K562 (cell line): Measurements from ENCODE around the gene HYAL1. TPM values are rescaled to one million over a fixed set of nuclear protein-coding genes. Genes with fewer than 3 reads are reported as not detected.

Experiments
- ATAC-seq: fragments of 200-7000 bp; cut with Tn5 transposase; 3 replicates; pipeline ENCODE4 v1.9.1; 2020; ENCODE audit warnings: moderate library complexity
- BruUV-seq: library from RNA; stranded (reverse); fragments of 400-500 nt; replicated peaks from 2 replicates; lab custom pipeline; 2021; lab: Mats Ljungman, UMichigan
- CTCF ChIA-PET: fragments of 300-600 bp; formaldehyde crosslinking; extraction: SDS; loops from one replicate; lab custom pipeline; 2021; ENCODE audit warnings: low intra/inter-chr PET ratio; lab: Yijun Ruan, JAX
- POLR2A ChIA-PET: fragments of 300-600, 350-650 bp; sonication (Branson Sonifier 250); formaldehyde crosslinking; extraction: SDS; loops from one replicate; lab custom pipeline; 2021; ENCODE audit warnings: antibody characterized with exemption, inconsistent platforms; lab: Yijun Ruan, JAX
- DNase-seq, 4 experiments: peaks; one replicate each; pipeline versions ENCODE4 v3.0.0 to v3.0.0-alpha.2; 2011 to 2018; ENCODE audit warnings: low spot score in 3 of 4, mixed read lengths in 3 of 4; ENCODE audit errors: extremely low read depth in 1 of 4
- FAIRE-seq: peaks from 2 replicates; lab custom pipeline; 2011; peaks lifted over from hg19 to GRCh38; lab: Jason Lieb, UNC
- H2AFZ ChIP-seq: 2 replicates; pipeline ENCODE4 v1.6.0; 2011; ENCODE audit warnings: low read depth, low read length, control low read depth, inconsistent platforms
- H3K27ac ChIP-seq: fragments of 200-600 bp; 3 replicates; pipeline ENCODE4 v1.8.0; 2011; ENCODE audit warnings: low read depth, mild to moderate bottlenecking, control low read depth, inconsistent platforms, low read length, moderate library complexity, mixed read lengths; ENCODE audit errors: extremely low read depth
- H3K27me3 ChIP-seq, 2 experiments: fragments of 300-600 bp in 1 of 2; 2 replicates in 1 of 2; 3 replicates in 1 of 2; pipeline versions ENCODE4 v1.6.0 to v1.8.0; 2011; ENCODE audit warnings: inconsistent platforms in 2 of 2, low read length in 2 of 2, mild to moderate bottlenecking in 1 of 2, mixed read lengths in 1 of 2, moderate library complexity in 1 of 2; ENCODE audit not compliant: control insufficient read depth in 2 of 2, insufficient read depth in 2 of 2
- H3K36me3 ChIP-seq: fragments of 300-600 bp; 3 replicates; pipeline ENCODE4 v1.8.0; 2011; ENCODE audit warnings: mild to moderate bottlenecking, low read length, inconsistent platforms; ENCODE audit not compliant: control insufficient read depth, insufficient read depth
- H3K4me1 ChIP-seq, 2 experiments: fragments of 200-600 bp in 1 of 2; replicated peaks in 1 of 2; 2 replicates in 1 of 2; 3 replicates in 1 of 2; pipeline versions ENCODE4 v1.5.1 to v1.8.0; 2011; ENCODE audit warnings: inconsistent platforms in 2 of 2, low read length in 2 of 2, mild to moderate bottlenecking in 1 of 2, mixed read lengths in 1 of 2, moderate library complexity in 1 of 2; ENCODE audit not compliant: control insufficient read depth in 2 of 2, insufficient read depth in 2 of 2
- H3K4me2 ChIP-seq: 2 replicates; pipeline ENCODE4 v1.6.1; 2011; ENCODE audit warnings: low read length, control low read depth, inconsistent platforms, mixed read lengths; ENCODE audit not compliant: insufficient read depth
- H3K4me3 ChIP-seq: fragments of 200-600 bp; sonication (generic), shearing (Covaris generic); 2 replicates; pipeline ENCODE4 v1.5.1; 2016; ENCODE audit warnings: control low read depth, inconsistent platforms
- H3K79me2 ChIP-seq: fragments of 200-600 bp; 3 replicates; pipeline ENCODE4 v1.8.0; 2011; ENCODE audit warnings: low read length, inconsistent platforms; ENCODE audit not compliant: control insufficient read depth, insufficient read depth
- H3K9ac ChIP-seq, 2 experiments: 2 replicates each; pipeline versions ENCODE4 v1.6.0 to v1.6.1; 2011; ENCODE audit warnings: low read depth in 2 of 2, low read length in 2 of 2, control low read depth in 1 of 2, inconsistent platforms in 1 of 2, mild to moderate bottlenecking in 1 of 2, mixed read lengths in 1 of 2; ENCODE audit not compliant: insufficient read depth in 1 of 2
- H3K9me1 ChIP-seq: one replicate; pipeline ENCODE4 v1.6.0; 2011; ENCODE audit warnings: inconsistent platforms, mild to moderate bottlenecking, low read length, moderate library complexity; ENCODE audit not compliant: control insufficient read depth, insufficient read depth
- H3K9me3 ChIP-seq: replicated peaks from 2 replicates; pipeline ENCODE4 v1.5.1; 2011; ENCODE audit warnings: low read depth, low read length, inconsistent platforms; ENCODE audit not compliant: control insufficient read depth, insufficient read depth
- H4K20me1 ChIP-seq: replicated peaks from 2 replicates; pipeline ENCODE4 v1.6.1; 2011; ENCODE audit warnings: low read length, inconsistent platforms, mixed read lengths; ENCODE audit not compliant: control insufficient read depth, insufficient read depth
- ATF4 ChIP-seq: fragments of 450-650 bp; formaldehyde crosslinking; IDR thresholded peaks from 2 replicates; pipeline ENCODE4 v1.4.0; 2022; ENCODE audit warnings: mild to moderate bottlenecking, moderate library complexity
- CC2D1A ChIP-seq: fragments of 450-650 bp; IDR thresholded peaks from 2 replicates; pipeline ENCODE4 v1.6.1; 2017; ENCODE audit warnings: mild to moderate bottlenecking
- FIP1L1 ChIP-seq: fragments of 200-400 bp; formaldehyde crosslinking; IDR thresholded peaks from 2 replicates; pipeline ENCODE4 v1.6.1; 2018; ENCODE audit warnings: mild to moderate bottlenecking, low read depth, low read length; ENCODE audit not compliant: poor library complexity, severe bottlenecking
- FOXK2 ChIP-seq, 2 experiments: fragments of 450-650 bp; IDR thresholded peaks in 1 of 2; conservative IDR thresholded peaks in 1 of 2; 2 replicates each; pipeline ENCODE4 v1.6.1; 2016; ENCODE audit warnings: low read depth in 2 of 2, mild to moderate bottlenecking in 1 of 2
- IRF2 ChIP-seq: sonication (generic); formaldehyde crosslinking; IDR thresholded peaks from 2 replicates; pipeline ENCODE4 v1.8.1; 2022; ENCODE audit warnings: mild to moderate bottlenecking, missing genetic modification reagents
- MXI1 ChIP-seq: IDR thresholded peaks from 2 replicates; pipeline ENCODE4 v1.6.1; 2011; ENCODE audit warnings: low read depth, mild to moderate bottlenecking, improper control_type of control experiment, low read length
- MYNN ChIP-seq, 2 experiments: sonication (generic); formaldehyde crosslinking in 1 of 2; IDR thresholded peaks; 2 replicates each; pipeline versions ENCODE4 v1.5.0 to v1.6.1; 2016 to 2020; ENCODE audit warnings: antibody characterized with exemption in 1 of 2, missing genetic modification reagents in 1 of 2
- PHB2 ChIP-seq: fragments of 450-650 bp; IDR thresholded peaks from 2 replicates; pipeline ENCODE4 v1.6.1; 2017; ENCODE audit warnings: low read depth
- RFX1 ChIP-seq: fragments of 450-650 bp; IDR thresholded peaks from 2 replicates; pipeline ENCODE4 v1.6.1; 2016; ENCODE audit warnings: mild to moderate bottlenecking, moderate library complexity
- SIN3B ChIP-seq: fragments of 450-650 bp; IDR thresholded peaks from 2 replicates; pipeline ENCODE4 v1.6.1; 2017; ENCODE audit warnings: low read depth, mild to moderate bottlenecking, moderate library complexity
- SRSF1 ChIP-seq: fragments of 200-400 bp; formaldehyde crosslinking; IDR thresholded peaks from 2 replicates; pipeline ENCODE4 v1.6.1; 2017; ENCODE audit warnings: mild to moderate bottlenecking, low read depth, low read length, moderate library complexity
- TFAM ChIP-seq: fragments of 250-450 bp; sonication (Bioruptor Pico); conservative IDR thresholded peaks from 2 replicates; pipeline ENCODE4 v1.5.0; 2021; ENCODE audit warnings: mild to moderate bottlenecking, moderate library complexity
- ZBTB49 ChIP-seq: sonication (generic); formaldehyde crosslinking; IDR thresholded peaks from 2 replicates; pipeline ENCODE4 v1.8.0; 2022; ENCODE audit warnings: missing genetic modification reagents, mild to moderate bottlenecking, borderline replicate concordance
- ZNF280B ChIP-seq: fragments of 250-450 bp; sonication (Bioruptor Pico); IDR thresholded peaks from 2 replicates; pipeline ENCODE4 v1.5.1; 2021; ENCODE audit warnings: mild to moderate bottlenecking
- ZNF282 ChIP-seq: sonication (generic); formaldehyde crosslinking; IDR thresholded peaks from 2 replicates; pipeline ENCODE4 v1.8.1; 2023; ENCODE audit warnings: missing genetic modification reagents
- WGBS: fragments of 100-300 bp; shearing (Covaris generic); methylation state at CpG from one replicate; pipeline ENCODE4 v1.1.6; 2016; ENCODE audit warnings: low coverage, mixed read lengths; ENCODE audit not compliant: insufficient coverage; ENCODE audit errors: missing lambda C conversion rate; 5-methylcytosine and 5-hydroxymethylcytosine counted together
- in situ Hi-C: fragments of 300-500 bp; cut with MboI; formaldehyde crosslinking; loops from 4 replicates; pipeline ENCODE4 v1.15.0; 2018; ENCODE audit warnings: inconsistent platforms, mixed read lengths
- intact Hi-C: fragments of 100-400 bp; cut with micrococcal nuclease; formaldehyde crosslinking; loops from 2 replicates; pipeline ENCODE4 v1.14.2; 2022
- polyA plus RNA-seq, 8 experiments: library from polyadenylated mRNA; depleted of rRNA in 4 of 8; stranded (reverse) in 5 of 8; unstranded in 3 of 8; fragments of >200 nt; fragmentation: Nextera tagmentation in 2 of 8; fragmentation: Illumina TruSeq in 1 of 8; extraction: Ambion mirVana in 2 of 8; extraction: Trizol in 1 of 8; gene quantifications; 2 replicates each; pipeline versions ENCODE4 v1.2.1 to v1.2.3, GENCODE V29; 2011 to 2014; ENCODE audit warnings: inconsistent platforms in 1 of 8, missing spikeins in 1 of 8
- total RNA-seq, 7 experiments: library from RNA; depleted of rRNA in 6 of 7; stranded (reverse); fragments of >200 nt in 6 of 7; fragmentation: Illumina TruSeq in 2 of 7; extraction: Trizol in 2 of 7; gene quantifications; 2 replicates each; pipeline versions ENCODE4 v1.2.1 to v1.2.3, GENCODE V29; 2011 to 2021; ENCODE audit warnings: low replicate concordance in 1 of 7

Gene HYAL1
- total and polyA plus RNA-seq, 9 of the 15 experiments (the other 6 are each of a cell fraction or from before 2014, with no cell fraction given): 1.4 to 8.5 (median 4.7) TPM

GRCh38 chr3:50251220-50251619 is 52.2 kb downstream of the HYAL1 start (continued):
- TF ChIP-seq PHB2 (no peak), SRSF1 (no peak), ZNF282 (CRISPR knock-in tag) (no peak), TFAM (no peak), ZNF280B (CRISPR knock-in tag) (no peak)

- peaks cover 17 to 31% of the 10 kb centered on the region in 2 experiments for H3K4me1 ChIP-seq
- peaks cover 19% of the 10 kb centered on the region for H3K79me2 ChIP-seq
- no peak overlapping the region for H3K27ac ChIP-seq
- TF ChIP-seq RFX1 (no peak), FIP1L1 (no peak), ZBTB49 (CRISPR knock-in tag) (no peak), IRF2 (no peak), ATF4 (CRISPR knock-in tag) (no peak), CC2D1A (no peak), MYNN (IDR thresholded peaks at IDR 0.05) (no peak), MYNN (CRISPR knock-in tag; IDR thresholded peaks at IDR 0.05) (no peak), SIN3B (no peak), MXI1 (no peak), FOXK2 (conservative IDR thresholded peaks at IDR 0.05 in 1 of 2, IDR thresholded peaks at IDR 0.05 in 1 of 2; ENCODE audit: low read depth in 2 of 2) (no peak)
These were observed 52.9 kb downstream of the HYAL1 start for GRCh38 chr3:50250514-50250913.

More at GRCh38 chr3:50250514-50250913, 52.9 kb downstream of the HYAL1 start:
- intact Hi-C loops: no loop called here
- Histone ChIP-seq H2AFZ (no peak overlapping the region), H3K27me3 (no peaks in the 10 kb centered on the region), H3K4me2 (no peak overlapping the region), H3K4me3 (no peak overlapping the region), H3K9me3 (no peaks in the 10 kb centered on the region), H3K36me3 (peaks cover 9% of the 10 kb centered on the region; the same call in 1 of the 3 replicates), H3K9me1 (no peaks in the 10 kb centered on the region), H3K9ac (peak overlapping the region in 1 of 2 experiments; percentile 55; a peak in 1 of 4 replicates), H4K20me1 (no peaks in the 10 kb centered on the region)
- WGBS: no CpG with 5 or more reads among the region's 4 CpGs
- ChIA-PET POLR2A (interaction anchor here (0.6 to 1.3 kb wide), 3 partner anchors 9 to 15 kb away, joined by 3 to 4 read pairs (median 4); partner anchors contain the start of gene GNAI2), CTCF (no interaction called here)
- no peak for FAIRE-seq
- no peak for DNase-seq
- no peak for ATAC-seq
- in situ Hi-C loops: no loop called here
- BruUV-seq: no TSS peak
